ENCODE measurements around the gene MED23.

MED23 gene

GRCh38 chr6:131561925-131562707 lies 65.9 kb downstream of the MED23 start:
- DNase-seq (ENCODE audit: insufficient read length, low spot score) (no peak), FAIRE-seq (no peak)
- TF ChIP-seq CTCF (IDR thresholded peaks at IDR 0.05; ENCODE audit: insufficient read depth, missing control alignments) = no peak

GRCh38 chr6:131558922-131559321 lies 69.1 kb downstream of the MED23 start:
- no peak for FAIRE-seq
- TF ChIP-seq CTCF (IDR thresholded peaks at IDR 0.05; ENCODE audit: insufficient read depth, missing control alignments) = no peak

GRCh38 chr6:131555992-131556391 lies 72.0 kb downstream of the MED23 start:
- no peak for TF ChIP-seq CTCF (IDR thresholded peaks at IDR 0.05; ENCODE audit: insufficient read depth, missing control alignments)
- DNase-seq (ENCODE audit: insufficient read length, low spot score) = no peak
- FAIRE-seq = no peak

More at GRCh38 chr6:131558922-131559321, 69.1 kb downstream of the MED23 start:
- no peak for DNase-seq (ENCODE audit: insufficient read length, low spot score)

GRCh38 chr6:131552572-131552971 lies 75.5 kb downstream of the MED23 start:
- FAIRE-seq (no peak), DNase-seq (ENCODE audit: insufficient read length, low spot score) (no peak)
- no peak for TF ChIP-seq CTCF (IDR thresholded peaks at IDR 0.05; ENCODE audit: insufficient read depth, missing control alignments)

- DNase-seq (ENCODE audit: insufficient read length, low spot score) (no peak), FAIRE-seq (no peak)
- no peak for TF ChIP-seq CTCF (IDR thresholded peaks at IDR 0.05; ENCODE audit: insufficient read depth, missing control alignments)
These were observed 76.1 kb downstream of the MED23 start for GRCh38 chr6:131551902-131552301.

- DNase-seq (ENCODE audit: insufficient read length, low spot score) (no peak), FAIRE-seq (no peak)
- TF ChIP-seq CTCF (IDR thresholded peaks at IDR 0.05; ENCODE audit: insufficient read depth, missing control alignments) = no peak
These were observed 78.2 kb downstream of the MED23 start for GRCh38 chr6:131549811-131550210.

- DNase-seq (ENCODE audit: insufficient read length, low spot score) (no peak), FAIRE-seq (no peak)
- no peak for TF ChIP-seq CTCF (IDR thresholded peaks at IDR 0.05; ENCODE audit: insufficient read depth, missing control alignments)
These were observed 79.6 kb downstream of the MED23 start for GRCh38 chr6:131548441-131548840.
